Caco-2 (cell line): Measurements from ENCODE around the gene UTP4. TPM values are rescaled to one million over a fixed set of nuclear protein-coding genes. Genes with fewer than 3 reads are reported as not detected.

Experiments
- BruUV-seq: library from RNA; stranded (reverse); fragments of 400-500 nt; replicated peaks from 2 replicates; lab custom pipeline; 2021; lab: Mats Ljungman, UMichigan
- CTCF ChIA-PET: fragments of 300-600 bp; sonication (Branson Sonifier 250); formaldehyde crosslinking; loops from one replicate; lab custom pipeline; 2022; ENCODE audit warnings: antibody characterized with exemption; lab: Charles Lee
- POLR2A ChIA-PET: fragments of 300-600 bp; sonication (Branson Sonifier 250); formaldehyde crosslinking; loops from one replicate; lab custom pipeline; 2022; ENCODE audit warnings: antibody characterized with exemption; lab: Charles Lee
- DNase-seq, 2 experiments: peaks; one replicate each; pipeline versions ENCODE4 v3.0.0 to v3.0.0-alpha.2; 2020 to 2022
- H3K27me3 ChIP-seq: replicated peaks from 2 replicates; pipeline ENCODE4 v1.6.0; 2011; ENCODE audit warnings: low read length; ENCODE audit not compliant: control insufficient read depth, insufficient read depth
- H3K36me3 ChIP-seq: 2 replicates; pipeline ENCODE4 v1.5.1; 2011; ENCODE audit warnings: low read length; ENCODE audit not compliant: control insufficient read depth, insufficient read depth
- H3K4me1 ChIP-seq: fragments of 250-450 bp; sonication (Bioruptor Pico); 2 replicates; pipeline ENCODE4 v1.5.1; 2020; ENCODE audit warnings: mild to moderate bottlenecking
- H3K4me3 ChIP-seq: 2 replicates; pipeline ENCODE4 v1.5.1; 2011; ENCODE audit warnings: low read depth, mild to moderate bottlenecking, control low read depth, low read length
- H3K9me3 ChIP-seq: fragments of 250-450 bp; sonication (Bioruptor Pico); 2 replicates; pipeline ENCODE4 v1.5.1; 2020; ENCODE audit warnings: mild to moderate bottlenecking, moderate library complexity
- H3K27ac Mint-ChIP-seq: one replicate; pipeline ENCODE4 v1.8.0; 2022; ENCODE audit warnings: mixed read lengths; ENCODE audit not compliant: unreplicated experiment
- H3K27me3 Mint-ChIP-seq: one replicate; pipeline ENCODE4 v1.8.0; 2022; ENCODE audit warnings: mixed read lengths; ENCODE audit not compliant: insufficient read depth, unreplicated experiment
- H3K36me3 Mint-ChIP-seq: one replicate; pipeline ENCODE4 v1.8.0; 2022; ENCODE audit warnings: mild to moderate bottlenecking, mixed read lengths; ENCODE audit not compliant: insufficient read depth, unreplicated experiment
- H3K4me1 Mint-ChIP-seq: one replicate; pipeline ENCODE4 v1.8.0; 2022; ENCODE audit warnings: low read depth, mixed read lengths; ENCODE audit not compliant: unreplicated experiment
- H3K4me3 Mint-ChIP-seq: one replicate; pipeline ENCODE4 v1.8.0; 2022; ENCODE audit warnings: mild to moderate bottlenecking, moderate library complexity, mixed read lengths; ENCODE audit not compliant: unreplicated experiment
- H3K9me3 Mint-ChIP-seq: one replicate; pipeline ENCODE4 v1.8.0; 2022; ENCODE audit warnings: mixed read lengths; ENCODE audit not compliant: unreplicated experiment
- intact Hi-C: fragments of 100-400 bp; cut with micrococcal nuclease; formaldehyde crosslinking; loops from one replicate; pipeline ENCODE4 v1.10.0; 2022; ENCODE audit not compliant: unreplicated experiment
- total RNA-seq: library from RNA; stranded (reverse); gene quantifications from 2 replicates; pipeline ENCODE4 v1.2.3, GENCODE V29; 2022
- TF ChIP-seq, protein P1 (sequence below), 2 experiments: fragments of 200-600 bp in 1 of 2; IDR thresholded peaks; 1 replicate in 1 of 2; 2 replicates in 1 of 2; pipeline versions ENCODE4 v1.5.1 to v1.8.0; 2011 to 2022; ENCODE audit warnings: antibody characterized with exemption in 1 of 2, control low read depth in 1 of 2, inconsistent platforms in 1 of 2, low read depth in 1 of 2, low read length in 1 of 2, mild to moderate bottlenecking in 1 of 2, moderate library complexity in 1 of 2; ENCODE audit not compliant: insufficient read depth in 1 of 2, severe bottlenecking in 1 of 2, unreplicated experiment in 1 of 2

UTP4 gene
- total RNA-seq, 1 experiment from 2014 or later = 126 TPM

GRCh38 chr16:69130461-69130860 is 2.0 kb upstream of the UTP4 start:
- ChIA-PET POLR2A (interaction anchor here (0.5 kb wide), 1 partner anchor 15 kb away, joined by 5 read pairs; no protein-coding TSS in a partner anchor), CTCF (interaction anchor here (1.8 kb wide), 1 partner anchor 283 kb away, joined by 4 read pairs; no protein-coding TSS in a partner anchor)
- intact Hi-C loops = no loop called here
- Histone ChIP-seq H3K4me3 (no peak overlapping the region; the same call in 1 of the 2 replicates), H3K4me1 (peaks cover 14% of the 10 kb centered on the region; the same call in 1 of the 2 replicates), H3K27me3 (no peaks in the 10 kb centered on the region), H3K9me3 (no peaks in the 10 kb centered on the region), H3K36me3 (no peaks in the 10 kb centered on the region; the same call in 1 of the 2 replicates)
- no peak for DNase-seq
- Mint-ChIP-seq H3K36me3 (peaks cover 65% of the 10 kb centered on the region), H3K4me3 (peak overlapping the region; percentile 96), H3K4me1 (peaks cover 5% of the 10 kb centered on the region), H3K27me3 (no peaks in the 10 kb centered on the region), H3K9me3 (no peaks in the 10 kb centered on the region), H3K27ac (no peak overlapping the region)
- BruUV-seq = TSS peak; percentile 29
- TF ChIP-seq, protein P1, sequence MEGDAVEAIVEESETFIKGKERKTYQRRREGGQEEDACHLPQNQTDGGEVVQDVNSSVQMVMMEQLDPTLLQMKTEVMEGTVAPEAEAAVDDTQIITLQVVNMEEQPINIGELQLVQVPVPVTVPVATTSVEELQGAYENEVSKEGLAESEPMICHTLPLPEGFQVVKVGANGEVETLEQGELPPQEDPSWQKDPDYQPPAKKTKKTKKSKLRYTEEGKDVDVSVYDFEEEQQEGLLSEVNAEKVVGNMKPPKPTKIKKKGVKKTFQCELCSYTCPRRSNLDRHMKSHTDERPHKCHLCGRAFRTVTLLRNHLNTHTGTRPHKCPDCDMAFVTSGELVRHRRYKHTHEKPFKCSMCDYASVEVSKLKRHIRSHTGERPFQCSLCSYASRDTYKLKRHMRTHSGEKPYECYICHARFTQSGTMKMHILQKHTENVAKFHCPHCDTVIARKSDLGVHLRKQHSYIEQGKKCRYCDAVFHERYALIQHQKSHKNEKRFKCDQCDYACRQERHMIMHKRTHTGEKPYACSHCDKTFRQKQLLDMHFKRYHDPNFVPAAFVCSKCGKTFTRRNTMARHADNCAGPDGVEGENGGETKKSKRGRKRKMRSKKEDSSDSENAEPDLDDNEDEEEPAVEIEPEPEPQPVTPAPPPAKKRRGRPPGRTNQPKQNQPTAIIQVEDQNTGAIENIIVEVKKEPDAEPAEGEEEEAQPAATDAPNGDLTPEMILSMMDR (IDR thresholded peaks at IDR 0.05; ENCODE audit: insufficient read depth in 1 of 2, low read depth in 1 of 2, low read length in 1 of 2, severe bottlenecking in 1 of 2, unreplicated experiment in 1 of 2) = no peak

- TF ChIP-seq, protein P1 (IDR thresholded peaks at IDR 0.05; ENCODE audit: insufficient read depth in 1 of 2, low read depth in 1 of 2, low read length in 1 of 2, severe bottlenecking in 1 of 2, unreplicated experiment in 1 of 2) = no peak
- POLR2A ChIA-PET = interaction anchor here (0.5 to 0.6 kb wide), 3 partner anchors 14 to 159 kb away, joined by 5 to 21 read pairs (median 10); no protein-coding TSS in a partner anchor
- Histone ChIP-seq H3K4me3 (peak overlapping the region; percentile 54), H3K27me3 (no peaks in the 10 kb centered on the region), H3K36me3 (no peaks in the 10 kb centered on the region; the same call in 1 of the 2 replicates), H3K4me1 (peaks cover 14% of the 10 kb centered on the region; the same call in 1 of the 2 replicates), H3K9me3 (no peaks in the 10 kb centered on the region)
- Mint-ChIP-seq H3K4me3 (peak overlapping the region; percentile 96), H3K27me3 (no peaks in the 10 kb centered on the region), H3K4me1 (peaks cover 5% of the 10 kb centered on the region), H3K36me3 (peaks cover 70% of the 10 kb centered on the region), H3K9me3 (no peaks in the 10 kb centered on the region), H3K27ac (peak overlapping the region; percentile 92)
- no TSS peak for BruUV-seq
- CTCF ChIA-PET = interaction anchor here (0.5 to 1.8 kb wide), 2 partner anchors 62 to 284 kb away, joined by 4 read pairs; no protein-coding TSS in a partner anchor
- intact Hi-C loops = no loop called here
- DNase-seq = peak in 1 of 2 experiments; percentile 24
These were observed 1.1 kb upstream of the UTP4 start for GRCh38 chr16:69131167-69131838.

DNA sequence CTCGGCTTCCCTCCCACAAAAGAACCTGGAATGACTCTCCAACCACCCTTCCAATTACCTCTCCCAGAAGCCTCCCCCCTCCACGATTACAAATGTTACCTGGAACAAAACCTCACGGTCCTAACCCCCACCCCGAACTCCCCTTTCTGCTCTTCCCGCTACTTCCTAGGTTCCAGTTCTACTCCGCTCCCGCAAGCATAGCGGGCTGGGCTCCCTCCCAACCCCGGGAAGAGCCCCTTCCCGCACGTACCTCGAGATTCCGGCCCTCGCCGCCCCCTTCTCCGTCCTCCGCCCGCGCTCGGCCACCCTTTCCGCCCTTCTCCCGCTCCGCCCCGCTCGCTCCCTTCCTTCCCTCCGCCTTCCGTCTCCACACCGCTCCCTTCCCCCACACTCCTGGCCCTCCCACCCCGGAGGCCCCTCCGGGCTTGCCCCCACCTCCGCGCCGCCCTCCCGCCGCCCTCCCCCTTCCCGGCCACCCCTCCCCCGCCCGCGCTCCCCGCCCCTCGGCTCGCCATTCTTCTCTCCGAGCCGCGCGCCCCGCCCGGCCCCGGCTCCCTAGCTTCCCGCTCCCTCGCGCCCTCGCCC is 518 bp upstream of the UTP4 start:
- Histone ChIP-seq H3K9me3 (no peaks in the 10 kb centered on the region), H3K4me3 (peak overlapping the region; percentile 54), H3K4me1 (peaks cover 14% of the 10 kb centered on the region; the same call in 1 of the 2 replicates), H3K27me3 (no peaks in the 10 kb centered on the region), H3K36me3 (no peaks in the 10 kb centered on the region; the same call in 1 of the 2 replicates)
- TF ChIP-seq, protein P1 (IDR thresholded peaks at IDR 0.05; ENCODE audit: insufficient read depth in 1 of 2, low read depth in 1 of 2, low read length in 1 of 2, severe bottlenecking in 1 of 2, unreplicated experiment in 1 of 2) = no peak
- Mint-ChIP-seq H3K27me3 (no peaks in the 10 kb centered on the region), H3K4me3 (peak overlapping the region; percentile 96), H3K4me1 (peaks cover 5% of the 10 kb centered on the region), H3K9me3 (no peaks in the 10 kb centered on the region), H3K27ac (peak overlapping the region; percentile 92), H3K36me3 (peaks cover 71% of the 10 kb centered on the region)
- DNase-seq = peak; percentile 93 to 95
- intact Hi-C loops = no loop called here
- BruUV-seq = no TSS peak
- ChIA-PET CTCF (interaction anchor here (0.5 to 1.8 kb wide), 3 partner anchors 61 to 284 kb away, joined by 4 read pairs; no protein-coding TSS in a partner anchor), POLR2A (interaction anchor here (0.6 to 1.2 kb wide), 3 partner anchors 55 to 158 kb away, joined by 3 to 21 read pairs (median 10); partner anchors contain the start of gene SNTB2)
